Hepatic stellate cell (primary cell): Measurements from ENCODE around the gene IPO5.
A peak's percentile ranks its signal among the peaks of the same experiment; 100 is the strongest.

Source experiments
- DNase-seq: peaks from one replicate; pipeline ENCODE4 v3.0.0; 2011; ENCODE audit warnings: low spot score

Gene IPO5

GRCh38 chr13:97953376-97953970, at the start of gene IPO5:
TSS of gene IPO5 (plus strand) at chr13:97953675. CDS start at chr13:97976697, 23,022 bp downstream.
- DNase-seq, result no peak

GRCh38 chr13:97904059-97904458, 49.4 kb upstream of the IPO5 start:
- no peak for DNase-seq

GRCh38 chr13:97905517-97905916, 48.0 kb upstream of the IPO5 start:
- DNase-seq, result no peak

- DNase-seq, result no peak
These were observed 42.0 kb upstream of the IPO5 start for GRCh38 chr13:97911311-97912138.

GRCh38 chr13:97912139-97912535, 41.3 kb upstream of the IPO5 start:
- DNase-seq, result no peak

GRCh38 chr13:97913206-97913605, 40.3 kb upstream of the IPO5 start:
- no peak for DNase-seq

- no peak for DNase-seq
These were observed 38.9 kb upstream of the IPO5 start for GRCh38 chr13:97914540-97914939.

- no peak for DNase-seq
These were observed 32.2 kb upstream of the IPO5 start for GRCh38 chr13:97921176-97921816.

- DNase-seq, result no peak
These were observed 25.2 kb upstream of the IPO5 start for GRCh38 chr13:97928301-97928700.

GRCh38 chr13:97932036-97932435, 21.4 kb upstream of the IPO5 start:
- no peak for DNase-seq

- DNase-seq, result no peak
These were observed 20.8 kb upstream of the IPO5 start for GRCh38 chr13:97932647-97933046.

- no peak for DNase-seq
These were observed 19.7 kb upstream of the IPO5 start for GRCh38 chr13:97933776-97934175.

- no peak for DNase-seq
These were observed 18.9 kb upstream of the IPO5 start for GRCh38 chr13:97934590-97934989.

GRCh38 chr13:97935071-97935470, 18.4 kb upstream of the IPO5 start:
- DNase-seq, result no peak

GRCh38 chr13:97936036-97936435, 17.4 kb upstream of the IPO5 start:
- DNase-seq, result no peak

GRCh38 chr13:97938706-97939475, 14.6 kb upstream of the IPO5 start:
- DNase-seq, result no peak

GRCh38 chr13:97944396-97945029, 9.0 kb upstream of the IPO5 start:
- DNase-seq, result no peak

- DNase-seq, result no peak
These were observed 8.1 kb upstream of the IPO5 start for GRCh38 chr13:97945342-97945741.

- DNase-seq, result no peak
These were observed 7.6 kb upstream of the IPO5 start for GRCh38 chr13:97945792-97946419.

- DNase-seq, result peak; percentile 84
These were observed 6.4 kb upstream of the IPO5 start for GRCh38 chr13:97946951-97947588.

- DNase-seq, result no peak
These were observed 5.4 kb upstream of the IPO5 start for GRCh38 chr13:97948041-97948440.
